Renal pelvis (tissue), 4 donors: Measurements from ENCODE around the gene GTPBP4. TPM values are rescaled to one million over a fixed set of nuclear protein-coding genes. Genes with fewer than 3 reads are reported as not detected.
"Not testable (repeated sequence)": the region's sequence is repeated elsewhere in the genome, so short reads cannot be mapped to it uniquely, and the experiment has no call there.

Experiments
- DNase-seq: peaks from one replicate; pipeline ENCODE4 v3.0.0-alpha.2; 2013
- polyA plus RNA-seq, 3 donors: library from polyadenylated mRNA; unstranded; fragments of 120-200 nt; gene quantifications; one replicate each; pipeline ENCODE4 v1.2.1, GENCODE V29; 2013; ENCODE audit not compliant: insufficient read length in 3 of 3

The GTPBP4 gene
- polyA plus RNA-seq, 3 donors: 59.2 to 68.4 (median 62.2) TPM

- DNase-seq: no peak
Observed at GRCh38 chr10:1020958-1021357, 32.7 kb downstream of the GTPBP4 start.

- DNase-seq: no peak
Observed at GRCh38 chr10:1022413-1022812, 34.2 kb downstream of the GTPBP4 start.

GRCh38 chr10:1024103-1024502 is 35.9 kb downstream of the GTPBP4 start:
- no peak for DNase-seq

- DNase-seq: no peak
Observed at GRCh38 chr10:1025683-1026082, 37.4 kb downstream of the GTPBP4 start, which contains the start of gene IDI2. Gene IDI2, minus strand, starts transcription at chr10:1025859. Its CDS starts 1,136 bp downstream, at chr10:1024723.

- no peak for DNase-seq
Observed at GRCh38 chr10:1026578-1026977, 38.3 kb downstream of the GTPBP4 start.

GRCh38 chr10:1029838-1030237 is 41.6 kb downstream of the GTPBP4 start:
- DNase-seq: no peak

- DNase-seq: no peak
Observed at GRCh38 chr10:1033601-1034000, 45.4 kb downstream of the GTPBP4 start.

GRCh38 chr10:1034758-1035157 is 46.5 kb downstream of the GTPBP4 start:
- no peak for DNase-seq

- DNase-seq: no peak
Observed at GRCh38 chr10:1035201-1035600, 47.0 kb downstream of the GTPBP4 start.

GRCh38 chr10:1036341-1036791 is 48.1 kb downstream of the GTPBP4 start:
- DNase-seq: no peak

GRCh38 chr10:1037098-1037497 is 48.9 kb downstream of the GTPBP4 start:
- DNase-seq: no peak

GRCh38 chr10:1038769-1039168 is 50.5 kb downstream of the GTPBP4 start:
- DNase-seq: not testable (repeated sequence)

GRCh38 chr10:1040133-1040532 is 51.9 kb downstream of the GTPBP4 start:
- no peak for DNase-seq

GRCh38 chr10:1041514-1041913 is 53.3 kb downstream of the GTPBP4 start:
- DNase-seq: no peak

- DNase-seq: no peak
Observed at GRCh38 chr10:1043532-1043995, 55.3 kb downstream of the GTPBP4 start.

- DNase-seq: no peak
Observed at GRCh38 chr10:1044146-1044545, 55.9 kb downstream of the GTPBP4 start.

GRCh38 chr10:1044964-1045363 is 56.7 kb downstream of the GTPBP4 start:
- no peak for DNase-seq

- no peak for DNase-seq
Observed at GRCh38 chr10:1045415-1045814, 57.2 kb downstream of the GTPBP4 start.

GRCh38 chr10:1047937-1048336 is 59.7 kb downstream of the GTPBP4 start:
- DNase-seq: no peak

- DNase-seq: no peak
Observed at GRCh38 chr10:1048349-1048731, 60.1 kb downstream of the GTPBP4 start.

GRCh38 chr10:1048732-1049424 is 60.6 kb downstream of the GTPBP4 start, which contains the start of gene IDI1:
Gene IDI1, minus strand, starts transcription at chr10:1049119. Its CDS starts 116 bp downstream, at chr10:1049003.
- peak; percentile 97 for DNase-seq

- DNase-seq: no peak
Observed at GRCh38 chr10:1049425-1049958, 61.3 kb downstream of the GTPBP4 start.

- no peak for DNase-seq
Observed at GRCh38 chr10:1050145-1050544, 61.9 kb downstream of the GTPBP4 start.

GRCh38 chr10:1050554-1050953 is 62.3 kb downstream of the GTPBP4 start:
- DNase-seq: no peak
